Measurements from ENCODE around the gene VENTX.

DNA sequence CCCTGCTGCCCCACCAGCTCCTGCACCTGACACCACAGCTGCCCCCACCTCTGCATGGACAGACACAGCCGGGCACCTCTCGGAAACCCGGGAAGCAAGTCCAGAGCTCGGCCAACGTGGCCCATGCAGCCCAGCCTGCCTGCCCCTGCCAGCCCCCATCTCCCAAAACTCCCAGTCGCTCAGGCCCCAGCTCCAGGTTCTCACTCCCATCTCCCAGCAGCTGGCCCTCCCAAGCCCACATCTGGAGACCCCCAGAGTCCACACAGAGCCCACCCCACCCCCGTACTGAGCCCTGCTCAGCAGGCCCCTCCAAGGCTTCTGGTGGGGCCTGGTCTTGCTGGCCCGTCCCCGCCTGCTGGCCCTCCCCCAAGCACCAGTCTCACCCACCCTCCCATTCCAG, 39.9 kb upstream of the VENTX start:
- TF ChIP-seq, protein P1, sequence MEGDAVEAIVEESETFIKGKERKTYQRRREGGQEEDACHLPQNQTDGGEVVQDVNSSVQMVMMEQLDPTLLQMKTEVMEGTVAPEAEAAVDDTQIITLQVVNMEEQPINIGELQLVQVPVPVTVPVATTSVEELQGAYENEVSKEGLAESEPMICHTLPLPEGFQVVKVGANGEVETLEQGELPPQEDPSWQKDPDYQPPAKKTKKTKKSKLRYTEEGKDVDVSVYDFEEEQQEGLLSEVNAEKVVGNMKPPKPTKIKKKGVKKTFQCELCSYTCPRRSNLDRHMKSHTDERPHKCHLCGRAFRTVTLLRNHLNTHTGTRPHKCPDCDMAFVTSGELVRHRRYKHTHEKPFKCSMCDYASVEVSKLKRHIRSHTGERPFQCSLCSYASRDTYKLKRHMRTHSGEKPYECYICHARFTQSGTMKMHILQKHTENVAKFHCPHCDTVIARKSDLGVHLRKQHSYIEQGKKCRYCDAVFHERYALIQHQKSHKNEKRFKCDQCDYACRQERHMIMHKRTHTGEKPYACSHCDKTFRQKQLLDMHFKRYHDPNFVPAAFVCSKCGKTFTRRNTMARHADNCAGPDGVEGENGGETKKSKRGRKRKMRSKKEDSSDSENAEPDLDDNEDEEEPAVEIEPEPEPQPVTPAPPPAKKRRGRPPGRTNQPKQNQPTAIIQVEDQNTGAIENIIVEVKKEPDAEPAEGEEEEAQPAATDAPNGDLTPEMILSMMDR (conservative IDR thresholded peaks at IDR 0.05; ENCODE audit: low read length): no peak
- no peak for TF ChIP-seq EZH2phosphoT487 (IDR thresholded peaks at IDR 0.05; ENCODE audit: borderline replicate concordance)

All from Loucy (cell line).